ENCODE measurements around the gene SYMPK. TPM values are rescaled to one million over a fixed set of nuclear protein-coding genes. Genes with fewer than 3 reads are reported as not detected.

The SYMPK gene
- total RNA-seq, 2 experiments from 2014 or later = 63.3 to 65.0 TPM

GRCh38 chr19:45765702-45766295 is 97.1 kb downstream of the SYMPK start:
- Histone ChIP-seq H3K27me3 (ENCODE audit: control insufficient read depth in 1 of 2, insufficient read depth in 2 of 2, low read length in 2 of 2) (peaks cover 17 to 28% of the 10 kb centered on the region in 2 experiments), H3K36me3 (ENCODE audit: insufficient read depth, low read length) (no peaks in the 10 kb centered on the region), H3K4me3 (ENCODE audit: low read length) (no peak overlapping the region), H3K4me1 (ENCODE audit: insufficient read depth, low read length) (peaks cover 31% of the 10 kb centered on the region), H3K9me3 (ENCODE audit: control insufficient read depth in 1 of 2, insufficient read depth in 1 of 2, low read length in 2 of 2) (peaks cover 0 to 15% of the 10 kb centered on the region in 2 experiments), H3K27ac (ENCODE audit: low read depth in 1 of 2, low read length in 2 of 2) (no peak overlapping the region)
- Mint-ChIP-seq H3K27me3 (peaks cover 14% of the 10 kb centered on the region), H3K9me3 (no peaks in the 10 kb centered on the region), H3K36me3 (ENCODE audit: low read depth) (peaks cover 3% of the 10 kb centered on the region), H3K27ac (no peak overlapping the region), H3K4me3 (no peak overlapping the region), H3K4me1 (ENCODE audit: low read depth) (peaks cover 20% of the 10 kb centered on the region)
- ChIA-PET POLR2A (no interaction called here), CTCF (no interaction called here)
- no peak for DNase-seq
- TF ChIP-seq CTCF (IDR thresholded peaks at IDR 0.05) = no peak
- intact Hi-C loops (cut with DNase I, micrococcal nuclease) = no loop called here
- no peak for ATAC-seq (ENCODE audit: poor library complexity)

Other genes starting within 250 kb of the SYMPK start
- 10 to 100 TPM; 29.2 to 30.4 TPM for gene EML2, start 223.8 kb downstream of the SYMPK start, total RNA-seq
- gene GIPR, start 194.9 kb downstream of the SYMPK start, total RNA-seq = 1 to 10 TPM; 2.4 to 3.0 TPM
- 100 to 1,000 TPM; 367 to 369 TPM for gene SNRPD2, start 171.2 kb downstream of the SYMPK start, total RNA-seq
- gene QPCTL, start 170.5 kb downstream of the SYMPK start, total RNA-seq = 1 to 10 TPM; 3.7 to 5.0 TPM
- 10 to 100 TPM; 17.2 to 17.5 TPM for gene FBXO46, start 132.3 kb downstream of the SYMPK start, total RNA-seq
- gene MEIOSIN, start 129.7 kb downstream of the SYMPK start, total RNA-seq = not detected
- gene SIX5, start 93.9 kb downstream of the SYMPK start, total RNA-seq = under 1 TPM; 0.58 to 0.59 TPM
- 10 to 100 TPM; 24.0 to 24.9 TPM for gene DMPK, start 80.7 kb downstream of the SYMPK start, total RNA-seq
- gene DMWD, start 70.3 kb downstream of the SYMPK start, total RNA-seq = 10 to 100 TPM; 28.6 to 31.5 TPM
- under 1 TPM; 0.17 to 0.25 TPM for gene RSPH6A, start 47.8 kb downstream of the SYMPK start, total RNA-seq
- not detected for gene FOXA3, start 1.2 kb upstream of the SYMPK start, total RNA-seq
- 10 to 100 TPM; 21.0 to 21.6 TPM for gene IRF2BP1, start 23.0 kb upstream of the SYMPK start, total RNA-seq
- 1 to 10 TPM; 4.1 to 4.7 TPM for gene MYPOP, start 39.5 kb upstream of the SYMPK start, total RNA-seq
- not detected for gene NANOS2, start 51.6 kb upstream of the SYMPK start, total RNA-seq
- gene NOVA2, start 110.7 kb upstream of the SYMPK start, total RNA-seq = not detected
- 1 to 10 TPM; 4.9 to 6.6 TPM for gene CCDC61, start 132.3 kb upstream of the SYMPK start, total RNA-seq
- gene PGLYRP1, start 159.9 kb upstream of the SYMPK start, total RNA-seq = not detected
- gene IGFL4, start 177.9 kb upstream of the SYMPK start, total RNA-seq = not detected